ENCODE measurements around the gene FBXL3.
"Not testable (repeated sequence)": the region's sequence is repeated elsewhere in the genome, so short reads cannot be mapped to it uniquely, and the experiment has no call there.

Gene FBXL3

GRCh38 chr13:76983676-76984075, 43.3 kb downstream of the FBXL3 start:
- no peak for DNase-seq (ENCODE audit: low read depth)

- DNase-seq (ENCODE audit: low read depth): no peak
Observed at GRCh38 chr13:76982061-76982460, 44.9 kb downstream of the FBXL3 start.

- DNase-seq (ENCODE audit: low read depth): no peak
Observed at GRCh38 chr13:76980075-76980718, 46.8 kb downstream of the FBXL3 start.

GRCh38 chr13:76976929-76977328, 50.0 kb downstream of the FBXL3 start:
- DNase-seq (ENCODE audit: low read depth): no peak

- DNase-seq (ENCODE audit: low read depth): peak; percentile 71
Observed at GRCh38 chr13:76976490-76976889, 50.5 kb downstream of the FBXL3 start.

GRCh38 chr13:76975863-76976262, 51.1 kb downstream of the FBXL3 start:
- DNase-seq (ENCODE audit: low read depth): no peak

- DNase-seq (ENCODE audit: low read depth): no peak
Observed at GRCh38 chr13:76974618-76974975, 52.4 kb downstream of the FBXL3 start.

GRCh38 chr13:76973920-76974617, 52.9 kb downstream of the FBXL3 start:
- DNase-seq (ENCODE audit: low read depth): no peak

- DNase-seq (ENCODE audit: low read depth): no peak
Observed at GRCh38 chr13:76971851-76972829, 54.8 kb downstream of the FBXL3 start.

GRCh38 chr13:76971215-76971614, 55.7 kb downstream of the FBXL3 start:
- no peak for DNase-seq (ENCODE audit: low read depth)

GRCh38 chr13:76969488-76970365, 57.2 kb downstream of the FBXL3 start:
- DNase-seq (ENCODE audit: low read depth): no peak

GRCh38 chr13:76968041-76968440, 58.9 kb downstream of the FBXL3 start:
- DNase-seq (ENCODE audit: low read depth): no peak

GRCh38 chr13:76967031-76967430, 59.9 kb downstream of the FBXL3 start:
- no peak for DNase-seq (ENCODE audit: low read depth)

GRCh38 chr13:76965759-76966421, 61.1 kb downstream of the FBXL3 start:
- peak; percentile 93 for DNase-seq (ENCODE audit: low read depth)

GRCh38 chr13:76959734-76960133, 67.2 kb downstream of the FBXL3 start:
- not testable (repeated sequence) for DNase-seq (ENCODE audit: low read depth)

- no peak for DNase-seq (ENCODE audit: low read depth)
Observed at GRCh38 chr13:76958841-76959432, 68.0 kb downstream of the FBXL3 start.

GRCh38 chr13:76955661-76956060, 71.3 kb downstream of the FBXL3 start:
- no peak for DNase-seq (ENCODE audit: low read depth)
